Brain microvascular endothelial cell (primary cell): Measurements from ENCODE around the gene TNK1.

Experiments used
- DNase-seq: peaks from one replicate; pipeline ENCODE4 v3.0.0-alpha.2; 2020
- H3K27ac ChIP-seq: fragments of 250-450 bp; sonication (Bioruptor Pico); 2 replicates; pipeline ENCODE4 v1.5.1; 2020; ENCODE audit warnings: mild to moderate bottlenecking, moderate library complexity
- H3K27me3 ChIP-seq: fragments of 250-450 bp; sonication (Bioruptor Pico); replicated peaks from 2 replicates; pipeline ENCODE4 v1.5.1; 2020; ENCODE audit warnings: mild to moderate bottlenecking
- H3K36me3 ChIP-seq: fragments of 250-450 bp; sonication (Bioruptor Pico); replicated peaks from 2 replicates; pipeline ENCODE4 v1.5.1; 2020; ENCODE audit warnings: mild to moderate bottlenecking
- H3K4me3 ChIP-seq: 2 replicates; pipeline ENCODE4 v1.5.1; 2011; ENCODE audit warnings: low read depth, mild to moderate bottlenecking, control low read depth, low read length, moderate library complexity
- CTCF ChIP-seq: IDR thresholded peaks from 2 replicates; pipeline ENCODE4 v1.5.1; 2011; ENCODE audit warnings: low read depth, mild to moderate bottlenecking, moderate library complexity, low read length, control low read depth, inconsistent platforms; ENCODE audit errors: missing control alignments
- in situ Hi-C: cut with HindIII; loops from 2 replicates; pipeline ENCODE4 v1.10.0; 2017; ENCODE audit warnings: low sequenced_read_pairs, low pct_ligation_motif_present

TNK1 gene

GRCh38 chr17:7423679-7424078, 42.8 kb downstream of the TNK1 start:
- no peaks in the 10 kb centered on the region for H3K36me3 ChIP-seq
- TF ChIP-seq CTCF = no peak
- DNase-seq = no peak
- no peak overlapping the region for H3K27ac ChIP-seq
- no peaks in the 10 kb centered on the region for H3K27me3 ChIP-seq
- H3K4me3 ChIP-seq = no peak overlapping the region
- in situ Hi-C loops = no loop called here

- Histone ChIP-seq H3K27me3 (no peaks in the 10 kb centered on the region), H3K4me3 (no peak within 1 kb of the TSS), H3K36me3 (no peaks in the 10 kb centered on the region), H3K27ac (no peak within 1 kb of the TSS)
- no peak for TF ChIP-seq CTCF
- in situ Hi-C loops = no loop called here
- no peak for DNase-seq
Measured at GRCh38 chr17:7425316-7425715, 44.4 kb downstream of the TNK1 start, which contains the start of gene SPEM2. SPEM2 (plus strand) TSS chr17:7425616; CDS start chr17:7425689, 73 bp downstream.

GRCh38 chr17:7425756-7426155, 44.9 kb downstream of the TNK1 start:
- Histone ChIP-seq H3K4me3 (no peak overlapping the region), H3K36me3 (no peaks in the 10 kb centered on the region), H3K27me3 (no peaks in the 10 kb centered on the region), H3K27ac (no peak overlapping the region)
- in situ Hi-C loops = no loop called here
- TF ChIP-seq CTCF = no peak
- no peak for DNase-seq

- H3K36me3 ChIP-seq = no peaks in the 10 kb centered on the region
- H3K27me3 ChIP-seq = no peaks in the 10 kb centered on the region
- TF ChIP-seq CTCF = no peak
- in situ Hi-C loops = no loop called here
- H3K4me3 ChIP-seq = no peak overlapping the region
- no peak overlapping the region for H3K27ac ChIP-seq
- no peak for DNase-seq
Measured at GRCh38 chr17:7426203-7426863, 45.4 kb downstream of the TNK1 start.

GRCh38 chr17:7426896-7427489, 46.1 kb downstream of the TNK1 start:
- no peaks in the 10 kb centered on the region for H3K36me3 ChIP-seq
- DNase-seq = no peak
- H3K4me3 ChIP-seq = no peak overlapping the region
- H3K27me3 ChIP-seq = no peaks in the 10 kb centered on the region
- TF ChIP-seq CTCF = no peak
- in situ Hi-C loops = no loop called here
- no peak overlapping the region for H3K27ac ChIP-seq
